Keratinocyte (primary cell): ENCODE results near the gene STK26. TPM values are rescaled to one million over a fixed set of nuclear protein-coding genes. Genes with fewer than 3 reads are reported as not detected.

Experiments used
- DNase-seq: peaks from one replicate; pipeline ENCODE4 v3.0.0-alpha.2; 2011; ENCODE audit warnings: low read depth, missing footprints, low spot score
- FAIRE-seq: peaks from 2 replicates; lab custom pipeline; 2011; peaks lifted over from hg19 to GRCh38; lab: Jason Lieb, UNC
- H2AFZ ChIP-seq: 2 replicates; pipeline ENCODE4 v1.6.0; 2012; ENCODE audit warnings: low read length, control low read depth, inconsistent platforms; ENCODE audit not compliant: control insufficient read depth
- H3K27ac ChIP-seq: 2 replicates; pipeline ENCODE4 v1.5.1; 2011; ENCODE audit warnings: low read length; ENCODE audit not compliant: control insufficient read depth, insufficient read depth
- H3K27me3 ChIP-seq: 3 replicates; pipeline ENCODE4 v1.6.0; 2011; ENCODE audit warnings: low read length; ENCODE audit not compliant: control insufficient read depth, insufficient read depth; ENCODE audit errors: extremely low read depth
- H3K36me3 ChIP-seq, 2 experiments: 2 replicates in 1 of 2; 3 replicates in 1 of 2; pipeline ENCODE4 v1.5.1; 2011; ENCODE audit warnings: low read length in 2 of 2, mild to moderate bottlenecking in 1 of 2; ENCODE audit not compliant: control insufficient read depth in 2 of 2, insufficient read depth in 2 of 2; ENCODE audit errors: extremely low read depth in 1 of 2
- H3K4me1 ChIP-seq: 3 replicates; pipeline ENCODE4 v1.5.1; 2011; ENCODE audit warnings: low read length; ENCODE audit not compliant: control insufficient read depth, insufficient read depth; ENCODE audit errors: extremely low read depth
- H3K4me2 ChIP-seq: 3 replicates; pipeline ENCODE4 v1.6.0; 2011; ENCODE audit warnings: low read depth, low read length; ENCODE audit not compliant: control insufficient read depth, insufficient read depth; ENCODE audit errors: extremely low read depth
- H3K4me3 ChIP-seq, 3 experiments: fragments of 200-600 bp in 1 of 3; sonication (generic) in 1 of 3; 2 replicates in 2 of 3; 3 replicates in 1 of 3; pipeline ENCODE4 v1.5.1; 2011 to 2016; ENCODE audit warnings: low read length in 3 of 3, mild to moderate bottlenecking in 3 of 3, control low read depth in 2 of 3, inconsistent platforms in 1 of 3, low read depth in 1 of 3, mixed read lengths in 1 of 3, mixed run types in 1 of 3, moderate library complexity in 1 of 3; ENCODE audit not compliant: control insufficient read depth in 2 of 3, insufficient read depth in 2 of 3; ENCODE audit errors: extremely low read depth in 1 of 3
- H3K79me2 ChIP-seq: 2 replicates; pipeline ENCODE4 v1.6.0; 2012; ENCODE audit warnings: low read length; ENCODE audit not compliant: control insufficient read depth, insufficient read depth
- H3K9ac ChIP-seq: 3 replicates; pipeline ENCODE4 v1.6.0; 2011; ENCODE audit warnings: low read length; ENCODE audit not compliant: control insufficient read depth, insufficient read depth; ENCODE audit errors: extremely low read depth
- H3K9me1 ChIP-seq: 3 replicates; pipeline ENCODE4 v1.6.0; 2011; ENCODE audit warnings: low read length; ENCODE audit not compliant: control insufficient read depth, insufficient read depth; ENCODE audit errors: extremely low read depth
- H3K9me3 ChIP-seq: 2 replicates; pipeline ENCODE4 v1.5.1; 2012; ENCODE audit warnings: low read depth, low read length; ENCODE audit not compliant: control insufficient read depth
- H4K20me1 ChIP-seq: 3 replicates; pipeline ENCODE4 v1.6.0; 2011; ENCODE audit warnings: low read length; ENCODE audit not compliant: control insufficient read depth, insufficient read depth; ENCODE audit errors: extremely low read depth
- EZH2 ChIP-seq: IDR thresholded peaks from one replicate; pipeline ENCODE4 v1.6.1; 2012; ENCODE audit warnings: inconsistent platforms, mild to moderate bottlenecking, low read length, moderate library complexity
- dilution Hi-C: fragments of 300-500 bp; cut with MboI; formaldehyde crosslinking; loops from one replicate; pipeline ENCODE4 v1.7.0; 2020; ENCODE audit warnings: low sequenced_read_pairs; ENCODE audit not compliant: extremely low pct_ligation_motif_present
- polyA plus RNA-seq, 5 experiments: library from polyadenylated mRNA; depleted of rRNA in 3 of 5; stranded (reverse) in 3 of 5; stranded (forward) in 1 of 5; unstranded in 1 of 5; fragments of >200 nt; gene quantifications; 1 replicate in 1 of 5; 2 replicates in 3 of 5; 3 replicates in 1 of 5; pipeline versions ENCODE4 v1.2.1 to v1.2.3, GENCODE V29; 2011 to 2012; ENCODE audit warnings: missing spikeins in 2 of 5, low read depth in 1 of 5, low replicate concordance in 1 of 5
- TF ChIP-seq, protein P1 (sequence below), 3 experiments: IDR thresholded peaks in 1 of 3; conservative IDR thresholded peaks in 1 of 3; optimal IDR thresholded peaks in 1 of 3; 2 replicates in 2 of 3; 3 replicates in 1 of 3; pipeline versions ENCODE3 to v1.5.1; 2011; ENCODE audit warnings: low read length in 3 of 3, mild to moderate bottlenecking in 3 of 3, moderate library complexity in 2 of 3, control low read depth in 1 of 3, inconsistent platforms in 1 of 3; ENCODE audit not compliant: insufficient read depth in 2 of 3; ENCODE audit errors: extremely low read depth in 1 of 3

STK26 gene
- polyA plus RNA-seq, 1 donor (not counting 4 experiments of a cell fraction or from before 2014, with no cell fraction given): 32.3 TPM

DNA sequence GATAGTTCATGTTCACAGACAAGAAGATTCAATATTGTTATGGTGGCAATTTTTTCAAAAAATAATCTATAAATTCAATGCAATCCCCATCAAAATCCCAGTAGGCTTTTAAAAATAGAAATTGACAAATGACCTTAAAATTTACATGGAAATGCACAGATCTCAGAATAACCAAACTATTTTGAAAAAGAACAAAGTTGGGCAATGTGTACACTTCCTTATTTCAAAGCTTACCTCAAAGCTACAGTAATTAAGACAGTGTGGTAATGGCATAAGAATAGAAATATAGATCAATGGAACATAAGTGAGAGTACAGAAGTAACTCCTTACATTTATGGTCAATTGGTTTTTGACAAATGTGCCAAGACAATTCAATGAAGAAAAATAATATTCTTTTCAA is 65.8 kb downstream of the STK26 start:
- H4K20me1 ChIP-seq: no peaks in the 10 kb centered on the region
- H3K27ac ChIP-seq: no peak overlapping the region
- DNase-seq (no peak), FAIRE-seq (no peak)
- H3K4me2 ChIP-seq: no peak overlapping the region
- H3K4me3 ChIP-seq: no peak overlapping the region
- no peaks in the 10 kb centered on the region for H3K27me3 ChIP-seq
- no peaks in the 10 kb centered on the region for H3K9me3 ChIP-seq
- no peaks in the 10 kb centered on the region for H3K4me1 ChIP-seq
- H3K36me3 ChIP-seq: no peaks in the 10 kb centered on the region
- H3K9me1 ChIP-seq: no peaks in the 10 kb centered on the region
- no peak for TF ChIP-seq EZH2
- TF ChIP-seq, protein P1, sequence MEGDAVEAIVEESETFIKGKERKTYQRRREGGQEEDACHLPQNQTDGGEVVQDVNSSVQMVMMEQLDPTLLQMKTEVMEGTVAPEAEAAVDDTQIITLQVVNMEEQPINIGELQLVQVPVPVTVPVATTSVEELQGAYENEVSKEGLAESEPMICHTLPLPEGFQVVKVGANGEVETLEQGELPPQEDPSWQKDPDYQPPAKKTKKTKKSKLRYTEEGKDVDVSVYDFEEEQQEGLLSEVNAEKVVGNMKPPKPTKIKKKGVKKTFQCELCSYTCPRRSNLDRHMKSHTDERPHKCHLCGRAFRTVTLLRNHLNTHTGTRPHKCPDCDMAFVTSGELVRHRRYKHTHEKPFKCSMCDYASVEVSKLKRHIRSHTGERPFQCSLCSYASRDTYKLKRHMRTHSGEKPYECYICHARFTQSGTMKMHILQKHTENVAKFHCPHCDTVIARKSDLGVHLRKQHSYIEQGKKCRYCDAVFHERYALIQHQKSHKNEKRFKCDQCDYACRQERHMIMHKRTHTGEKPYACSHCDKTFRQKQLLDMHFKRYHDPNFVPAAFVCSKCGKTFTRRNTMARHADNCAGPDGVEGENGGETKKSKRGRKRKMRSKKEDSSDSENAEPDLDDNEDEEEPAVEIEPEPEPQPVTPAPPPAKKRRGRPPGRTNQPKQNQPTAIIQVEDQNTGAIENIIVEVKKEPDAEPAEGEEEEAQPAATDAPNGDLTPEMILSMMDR (optimal IDR thresholded peaks at IDR 0.05 in 1 of 3, IDR thresholded peaks at IDR 0.05 in 1 of 3, conservative IDR thresholded peaks at IDR 0.05 in 1 of 3; ENCODE audit: extremely low read depth in 1 of 3, insufficient read depth in 2 of 3, low read length in 3 of 3): no peak
- no peak overlapping the region for H2AFZ ChIP-seq
- H3K9ac ChIP-seq: no peak overlapping the region
- H3K79me2 ChIP-seq: no peaks in the 10 kb centered on the region
- dilution Hi-C loops: no loop called here

DNA sequence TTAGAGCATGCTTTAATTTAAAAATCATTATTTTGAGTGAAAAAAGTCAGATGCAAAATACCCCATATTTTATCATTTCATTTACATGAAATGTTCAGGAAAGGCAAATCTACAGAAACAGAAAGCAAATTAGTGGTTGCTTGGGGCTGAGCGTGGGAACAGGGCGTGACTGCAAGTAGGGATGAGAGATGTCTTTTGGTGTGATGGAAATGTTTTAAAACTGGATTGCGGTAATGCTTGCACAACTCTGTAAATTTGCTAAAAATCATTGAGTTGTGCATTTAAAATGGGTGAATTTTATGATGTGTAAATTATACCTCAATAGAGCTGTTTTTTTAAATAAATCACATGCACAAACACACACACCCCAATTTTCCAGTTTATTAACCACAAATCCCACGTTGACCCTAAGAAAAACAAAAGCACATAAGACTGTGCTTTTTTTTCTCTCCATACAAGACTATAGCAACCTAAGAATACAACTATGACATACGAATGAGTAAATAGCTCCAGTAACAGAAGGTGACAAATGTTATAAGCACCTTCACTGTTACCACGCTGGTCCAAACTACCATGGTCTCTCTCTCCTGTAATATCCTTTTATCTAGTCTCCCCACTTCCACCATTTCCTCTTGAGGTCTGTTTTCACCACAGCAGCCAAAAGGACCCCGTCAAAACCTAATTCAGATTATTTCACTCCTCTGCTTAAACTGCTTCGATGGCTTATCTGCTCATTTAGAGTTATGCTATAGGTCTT is 67.5 kb downstream of the STK26 start:
- Histone ChIP-seq H2AFZ (no peak overlapping the region), H3K27me3 (no peaks in the 10 kb centered on the region), H3K79me2 (no peaks in the 10 kb centered on the region), H3K27ac (no peak overlapping the region), H3K4me1 (no peaks in the 10 kb centered on the region), H3K4me2 (no peak overlapping the region), H3K9ac (no peak overlapping the region), H4K20me1 (no peaks in the 10 kb centered on the region), H3K9me1 (no peaks in the 10 kb centered on the region), H3K4me3 (no peak overlapping the region), H3K36me3 (no peaks in the 10 kb centered on the region), H3K9me3 (no peaks in the 10 kb centered on the region)
- dilution Hi-C loops: no loop called here
- no peak for DNase-seq
- no peak for TF ChIP-seq EZH2
- TF ChIP-seq, protein P1 (optimal IDR thresholded peaks at IDR 0.05 in 1 of 3, IDR thresholded peaks at IDR 0.05 in 1 of 3, conservative IDR thresholded peaks at IDR 0.05 in 1 of 3; ENCODE audit: extremely low read depth in 1 of 3, insufficient read depth in 2 of 3, low read length in 3 of 3): no peak
- FAIRE-seq: no peak
